NCI-H2107 treated with DMSO at 0.1 percent for 48 hours (cell line): ENCODE data around the gene NAGLU.
"Not testable (repeated sequence)": the region's sequence is repeated elsewhere in the genome, so short reads cannot be mapped to it uniquely, and the experiment has no call there.

Experiments used
- DNase-seq: peaks from one replicate; lab custom pipeline; 2025; ENCODE audit not compliant: unreplicated experiment; lab: John Stamatoyannopoulos, UW

Gene NAGLU

DNA sequence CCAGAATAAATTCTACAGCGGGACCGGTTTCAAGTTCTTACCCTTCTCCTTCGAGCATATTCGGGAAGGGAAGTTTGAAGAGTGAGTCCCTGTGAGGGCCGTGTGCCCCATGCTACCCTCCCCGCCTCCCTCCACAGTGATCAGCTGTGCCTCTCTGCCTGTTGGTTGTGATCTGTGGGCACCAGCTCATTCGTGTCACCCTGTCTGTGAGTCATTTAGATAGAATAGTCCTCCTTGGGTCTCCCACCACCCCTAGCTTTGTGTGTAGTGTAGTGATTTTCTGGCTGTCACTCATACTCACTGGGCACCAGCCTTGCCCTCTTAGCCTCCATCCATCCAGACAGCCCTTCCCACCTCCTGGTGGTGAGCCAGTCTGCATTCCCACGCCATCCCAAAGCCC, 15.0 kb upstream of the NAGLU start:
- DNase-seq: no peak

DNA sequence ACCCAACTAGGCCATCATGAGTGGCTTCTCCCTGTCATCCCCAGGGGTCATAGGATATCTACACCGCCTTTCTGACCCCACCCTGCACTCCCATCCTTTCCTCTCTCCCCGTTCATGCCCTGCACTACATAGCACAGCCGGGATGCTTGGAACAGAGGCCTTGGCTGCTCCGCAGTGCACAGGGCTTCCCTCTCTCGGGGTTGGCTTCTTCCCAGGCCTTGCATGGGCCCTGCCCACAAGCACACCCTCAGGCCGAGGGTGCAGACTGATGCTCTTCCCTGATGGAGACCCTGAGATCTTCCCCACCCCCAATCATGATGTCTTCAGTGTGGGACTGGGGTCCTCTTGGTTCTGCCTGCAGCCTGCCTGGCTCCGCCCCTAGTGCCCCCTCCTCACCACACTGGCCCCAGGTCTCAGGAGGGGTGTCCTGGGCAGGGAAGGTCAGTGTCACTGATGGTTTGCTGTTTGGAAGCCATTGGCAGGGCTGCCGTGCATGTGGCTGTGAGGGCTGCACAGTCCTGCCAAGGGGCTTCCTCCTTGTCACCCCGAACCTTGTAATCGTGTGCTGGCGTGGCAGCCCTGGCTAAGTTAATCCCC, 14.3 kb upstream of the NAGLU start:
- no peak for DNase-seq

DNA sequence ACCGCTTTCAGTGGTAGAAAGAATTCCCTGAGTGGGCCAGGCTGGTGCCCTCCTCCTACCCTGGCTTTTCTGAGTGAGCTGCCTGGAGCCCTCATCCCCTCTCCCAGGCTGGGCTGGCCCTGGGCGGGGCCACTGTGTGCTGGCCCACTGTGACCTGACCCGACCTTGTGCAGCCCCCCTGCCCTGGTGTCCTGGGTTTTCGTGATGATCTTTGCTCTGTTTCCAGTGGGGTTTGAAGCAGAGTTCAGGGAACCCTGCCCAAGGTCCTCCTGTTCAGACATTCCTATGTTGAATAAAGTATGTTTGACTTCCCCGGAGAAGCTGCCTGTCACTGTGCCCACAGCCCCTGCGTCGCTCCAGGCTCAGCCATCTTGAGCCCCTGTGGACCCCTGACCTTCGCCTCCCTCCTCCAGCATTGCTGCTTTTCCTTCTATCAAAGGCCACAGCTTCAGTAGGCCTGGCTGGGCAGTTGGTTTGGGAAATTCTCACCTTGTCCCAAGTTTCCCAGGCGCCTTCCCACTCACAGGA, 13.7 kb upstream of the NAGLU start:
- no peak for DNase-seq

GRCh38 chr17:42522798-42523278, 13.2 kb upstream of the NAGLU start:
- no peak for DNase-seq

GRCh38 chr17:42525221-42525620, 10.8 kb upstream of the NAGLU start:
- no peak for DNase-seq

DNA sequence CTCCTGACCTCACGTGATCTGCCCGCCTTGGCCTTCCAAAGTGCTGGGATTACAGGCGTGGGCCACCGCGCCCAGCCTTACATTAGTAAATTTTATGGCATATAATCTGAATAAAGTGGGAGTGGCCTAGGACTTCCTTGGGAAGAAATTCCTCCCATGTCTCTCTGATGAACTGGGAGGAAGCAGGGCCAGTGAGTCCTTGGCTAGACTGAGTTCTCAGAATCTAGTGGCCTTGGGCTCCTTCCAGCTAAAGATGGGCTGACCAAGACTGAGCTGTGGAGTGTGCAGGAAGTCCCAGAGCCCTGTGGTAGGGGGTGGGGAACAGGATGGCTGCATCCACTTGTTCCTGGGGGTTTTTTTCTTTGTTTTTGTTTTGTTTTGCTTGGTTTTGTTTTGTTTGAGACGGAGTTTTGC, 10.0 kb upstream of the NAGLU start:
- no peak for DNase-seq

DNA sequence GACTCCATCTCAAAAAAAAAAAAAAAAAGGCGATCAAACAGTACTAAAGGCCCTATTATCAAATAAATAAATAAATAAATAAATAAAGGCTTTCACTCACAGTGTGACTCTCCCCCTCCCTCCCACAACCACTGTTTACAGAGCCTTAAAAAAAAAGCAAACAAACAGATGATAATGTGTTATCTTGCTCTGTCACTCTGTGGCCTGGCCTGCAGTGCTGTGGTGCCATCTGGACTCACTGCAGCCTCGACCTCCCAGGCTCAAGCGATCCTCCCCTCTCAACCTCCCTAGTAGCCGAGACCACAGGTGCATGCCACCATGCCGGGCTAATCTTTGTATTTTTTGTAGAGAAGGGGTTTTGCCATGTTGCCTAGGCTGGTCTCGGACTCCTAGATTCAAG, 8.1 kb upstream of the NAGLU start:
- no peak for DNase-seq

- DNase-seq: no peak
Observed at GRCh38 chr17:42529061-42529460, 7.0 kb upstream of the NAGLU start.

DNA sequence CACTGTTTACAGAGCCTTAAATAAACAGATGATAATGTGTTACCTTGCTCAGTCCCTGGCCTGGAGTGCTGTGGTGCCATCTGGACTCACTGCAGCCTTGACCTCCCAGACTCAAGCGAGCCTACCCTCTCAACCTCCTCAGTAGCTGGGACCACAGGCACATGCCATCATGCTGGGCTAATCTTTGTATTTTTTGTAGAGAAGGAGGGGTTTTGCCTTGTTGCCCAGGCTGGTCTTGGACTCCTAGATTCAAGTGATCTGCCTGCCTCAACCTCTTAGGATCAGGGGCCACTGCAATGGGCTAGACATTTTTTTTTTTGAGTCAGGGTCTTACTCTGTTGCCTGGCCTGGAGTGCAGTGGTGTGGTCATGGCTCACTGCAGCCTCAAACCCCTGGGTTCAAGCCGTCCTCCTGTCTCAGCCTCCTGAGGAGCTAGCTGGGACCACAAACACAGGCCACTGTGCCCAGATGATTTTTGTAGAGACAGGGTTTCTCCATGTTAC, 5.0 kb upstream of the NAGLU start:
- no peak for DNase-seq

- DNase-seq: peak; percentile 26
Observed at GRCh38 chr17:42531455-42532354, 4.3 kb upstream of the NAGLU start.

- DNase-seq: no peak
Observed at GRCh38 chr17:42535155-42536047, 640 bp upstream of the NAGLU start.

DNA sequence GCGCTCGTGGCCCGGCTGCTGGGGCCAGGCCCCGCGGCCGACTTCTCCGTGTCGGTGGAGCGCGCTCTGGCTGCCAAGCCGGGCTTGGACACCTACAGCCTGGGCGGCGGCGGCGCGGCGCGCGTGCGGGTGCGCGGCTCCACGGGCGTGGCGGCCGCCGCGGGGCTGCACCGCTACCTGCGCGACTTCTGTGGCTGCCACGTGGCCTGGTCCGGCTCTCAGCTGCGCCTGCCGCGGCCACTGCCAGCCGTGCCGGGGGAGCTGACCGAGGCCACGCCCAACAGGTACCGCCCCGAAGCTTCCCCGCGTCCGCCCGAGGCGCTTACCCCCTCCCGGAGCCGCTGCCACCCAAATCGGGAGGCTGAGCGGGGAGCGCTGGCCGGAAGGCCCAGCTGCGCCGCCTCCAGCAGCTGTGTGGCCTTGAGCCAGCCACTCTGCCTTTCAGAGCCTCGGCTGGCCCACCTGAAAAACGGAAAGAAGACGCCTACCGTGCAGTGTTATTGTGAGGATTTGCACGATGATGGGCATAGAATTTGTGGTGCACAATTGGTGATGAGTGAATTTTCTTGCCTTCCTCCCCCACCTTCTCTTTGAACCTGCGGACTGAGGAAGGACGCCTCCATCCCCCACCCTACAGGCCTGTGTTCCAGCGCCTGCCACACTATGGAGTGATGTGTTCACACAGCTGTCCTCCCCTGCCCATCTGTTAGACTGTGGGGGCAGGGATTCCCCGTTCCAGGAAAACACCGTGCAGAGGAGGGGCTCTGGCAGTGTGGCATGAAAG, 523 bp downstream of the NAGLU start:
- DNase-seq: peak; percentile 6

GRCh38 chr17:42537156-42537805, 1.2 kb downstream of the NAGLU start:
- DNase-seq: no peak

GRCh38 chr17:42537826-42538451, 1.9 kb downstream of the NAGLU start:
- no peak for DNase-seq

- DNase-seq: no peak
Observed at GRCh38 chr17:42538482-42538881, 2.4 kb downstream of the NAGLU start.

DNA sequence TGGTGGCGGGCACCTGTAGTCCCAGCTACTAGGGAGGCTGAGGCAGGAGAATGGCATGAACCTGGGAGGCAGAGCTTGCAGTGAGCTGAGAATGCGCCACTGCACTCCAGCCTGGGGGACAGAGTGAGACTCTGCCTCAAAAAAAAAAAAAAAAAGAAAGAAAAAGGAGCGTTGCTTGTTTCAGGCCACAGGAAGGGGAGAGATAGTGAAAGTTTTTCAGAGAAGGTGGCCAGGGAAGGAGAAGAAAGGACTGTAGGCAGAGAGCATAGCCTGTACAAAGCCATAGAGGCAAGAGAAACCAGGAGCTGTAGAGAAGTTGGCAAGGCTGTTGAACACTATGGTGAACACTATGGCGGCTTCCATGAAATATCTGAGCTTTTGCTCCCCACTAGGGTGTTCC, 4.5 kb downstream of the NAGLU start:
- DNase-seq: not testable (repeated sequence)

GRCh38 chr17:42541041-42541833, 5.2 kb downstream of the NAGLU start:
- DNase-seq: no peak
